Measurements from ENCODE around the gene C1RL. TPM values are rescaled to one million over a fixed set of nuclear protein-coding genes. Genes with fewer than 3 reads are reported as not detected.
"Not testable (repeated sequence)": the region's sequence is repeated elsewhere in the genome, so short reads cannot be mapped to it uniquely, and the experiment has no call there.

C1RL gene
- total RNA-seq, 1 donor from 2014 or later = 58.5 TPM

DNA sequence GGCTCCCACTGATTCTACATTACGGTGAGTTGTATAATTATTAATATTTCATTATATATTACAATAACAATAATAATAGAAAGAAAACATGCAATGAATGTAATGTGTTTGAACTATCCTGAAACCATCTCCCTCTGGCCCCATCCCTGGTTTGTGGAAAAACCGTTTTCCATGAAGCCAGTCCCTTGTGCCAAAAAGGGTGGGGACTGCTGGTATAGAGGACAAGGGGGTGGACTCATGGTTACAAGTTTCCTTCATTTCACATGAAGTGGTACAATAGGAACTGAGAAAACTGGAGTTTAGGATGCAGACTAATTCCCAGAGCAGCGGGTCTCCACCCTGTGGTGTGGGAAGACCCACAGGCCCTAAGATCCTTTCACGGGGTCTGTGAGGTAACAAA is 3.0 kb upstream of the C1RL start:
- DNase-seq (ENCODE audit: low spot score in 2 of 2, unreplicated experiment in 2 of 2) = no peak
- H3K9me3 Mint-ChIP-seq = no peaks in the 10 kb centered on the region
- no peak overlapping the region for H3K4me3 Mint-ChIP-seq
- H3K27ac Mint-ChIP-seq = no peak overlapping the region
- peaks cover 14% of the 10 kb centered on the region for H3K36me3 Mint-ChIP-seq
- TF ChIP-seq, protein P1, sequence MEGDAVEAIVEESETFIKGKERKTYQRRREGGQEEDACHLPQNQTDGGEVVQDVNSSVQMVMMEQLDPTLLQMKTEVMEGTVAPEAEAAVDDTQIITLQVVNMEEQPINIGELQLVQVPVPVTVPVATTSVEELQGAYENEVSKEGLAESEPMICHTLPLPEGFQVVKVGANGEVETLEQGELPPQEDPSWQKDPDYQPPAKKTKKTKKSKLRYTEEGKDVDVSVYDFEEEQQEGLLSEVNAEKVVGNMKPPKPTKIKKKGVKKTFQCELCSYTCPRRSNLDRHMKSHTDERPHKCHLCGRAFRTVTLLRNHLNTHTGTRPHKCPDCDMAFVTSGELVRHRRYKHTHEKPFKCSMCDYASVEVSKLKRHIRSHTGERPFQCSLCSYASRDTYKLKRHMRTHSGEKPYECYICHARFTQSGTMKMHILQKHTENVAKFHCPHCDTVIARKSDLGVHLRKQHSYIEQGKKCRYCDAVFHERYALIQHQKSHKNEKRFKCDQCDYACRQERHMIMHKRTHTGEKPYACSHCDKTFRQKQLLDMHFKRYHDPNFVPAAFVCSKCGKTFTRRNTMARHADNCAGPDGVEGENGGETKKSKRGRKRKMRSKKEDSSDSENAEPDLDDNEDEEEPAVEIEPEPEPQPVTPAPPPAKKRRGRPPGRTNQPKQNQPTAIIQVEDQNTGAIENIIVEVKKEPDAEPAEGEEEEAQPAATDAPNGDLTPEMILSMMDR (IDR thresholded peaks at IDR 0.05; ENCODE audit: unreplicated experiment) = no peak
- no peaks in the 10 kb centered on the region for H3K27me3 Mint-ChIP-seq (ENCODE audit: low read depth)
- H3K4me1 Mint-ChIP-seq = peaks cover 21% of the 10 kb centered on the region

DNA sequence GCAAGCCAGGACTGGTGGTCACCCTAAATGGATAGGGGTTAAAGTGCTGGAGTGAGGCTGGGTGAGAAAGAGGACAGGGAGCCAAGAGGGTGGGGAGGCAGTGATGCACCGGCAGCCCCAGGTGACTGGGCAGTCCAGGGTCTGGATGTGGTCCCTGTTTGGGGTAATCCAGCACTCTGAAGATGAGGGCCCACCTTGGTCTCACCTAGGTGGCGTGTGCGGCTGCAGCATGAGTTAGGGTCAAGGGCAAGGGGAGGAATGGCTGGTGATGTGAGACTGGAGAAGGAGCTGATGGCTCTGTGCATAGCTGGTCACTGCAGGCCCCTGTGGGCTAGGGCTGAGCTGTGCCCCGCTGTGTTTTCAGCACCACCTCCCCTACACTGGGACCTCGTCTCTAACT is 1.6 kb upstream of the C1RL start:
- Mint-ChIP-seq H3K4me1 (peaks cover 21% of the 10 kb centered on the region), H3K27ac (no peak overlapping the region), H3K4me3 (no peak overlapping the region), H3K27me3 (ENCODE audit: low read depth) (no peaks in the 10 kb centered on the region), H3K9me3 (peaks cover 11% of the 10 kb centered on the region), H3K36me3 (peaks cover 19% of the 10 kb centered on the region)
- TF ChIP-seq, protein P1 (IDR thresholded peaks at IDR 0.05; ENCODE audit: unreplicated experiment) = no peak
- DNase-seq (ENCODE audit: low spot score in 2 of 2, unreplicated experiment in 2 of 2) = no peak

DNA sequence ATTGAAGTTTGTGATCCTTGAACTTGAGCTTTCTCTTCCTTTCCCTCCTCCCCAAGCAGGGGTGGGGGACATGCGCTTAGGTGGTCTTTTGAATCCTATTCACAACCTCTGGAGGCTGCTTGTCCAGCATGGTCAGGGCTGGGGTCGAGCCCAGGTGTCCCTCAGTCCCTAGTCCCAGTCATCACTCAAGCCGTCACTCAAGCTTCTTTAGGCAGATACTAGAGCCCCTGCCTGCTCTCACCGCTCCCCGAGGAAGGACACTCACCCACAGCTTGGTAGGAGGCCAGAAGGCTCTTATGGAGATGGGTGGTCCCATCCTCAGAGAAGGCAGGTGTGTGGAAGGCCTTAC is 532 bp upstream of the C1RL start:
- no peak for DNase-seq (ENCODE audit: low spot score in 2 of 2, unreplicated experiment in 2 of 2)
- Mint-ChIP-seq H3K4me3 (peak overlapping the region; percentile 88), H3K9me3 (peaks cover 14% of the 10 kb centered on the region), H3K27me3 (ENCODE audit: low read depth) (no peaks in the 10 kb centered on the region), H3K4me1 (peaks cover 21% of the 10 kb centered on the region), H3K27ac (peak overlapping the region; percentile 95), H3K36me3 (peaks cover 13% of the 10 kb centered on the region)
- TF ChIP-seq, protein P1 (IDR thresholded peaks at IDR 0.05; ENCODE audit: unreplicated experiment) = no peak

DNA sequence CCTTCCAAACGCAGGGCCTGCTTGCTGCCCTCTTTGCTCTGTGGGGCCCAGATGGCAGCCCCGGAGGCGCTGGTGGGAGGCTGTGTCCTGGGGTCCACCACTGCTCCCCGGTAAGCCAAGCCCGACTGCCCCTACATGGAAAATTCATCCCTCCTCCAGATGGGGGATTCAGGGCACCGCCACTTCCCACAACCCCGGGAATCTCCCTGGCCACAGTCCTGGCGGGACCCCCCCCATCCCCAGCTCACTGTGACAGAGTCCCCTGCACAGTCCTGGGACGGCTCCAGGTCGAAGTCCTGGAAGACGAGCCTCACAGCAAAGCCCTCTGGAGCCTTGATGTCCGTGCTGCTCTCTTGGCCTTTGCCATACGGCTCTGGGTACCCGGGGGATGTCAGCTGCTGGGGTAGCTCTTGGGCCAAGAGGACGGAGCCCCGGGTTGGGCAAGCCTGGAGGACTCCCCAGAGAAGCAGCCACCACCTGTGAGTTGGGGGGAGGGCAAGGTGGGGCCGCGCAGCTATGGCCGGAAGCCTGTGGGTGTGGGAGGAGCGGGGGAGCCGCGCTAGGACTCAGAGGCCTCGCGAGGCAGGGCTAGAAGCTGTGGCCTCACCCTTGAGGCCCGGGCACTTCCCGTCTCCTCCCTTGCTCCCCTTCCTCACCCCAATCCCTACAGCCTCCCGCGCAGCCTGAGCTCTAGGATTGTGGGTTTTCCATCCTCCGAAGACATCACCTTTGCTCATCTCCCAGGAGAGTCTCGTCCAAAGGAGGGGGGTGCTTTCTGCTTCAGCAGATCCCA is 815 bp downstream of the C1RL start:
- H3K36me3 Mint-ChIP-seq = peaks cover 18% of the 10 kb centered on the region
- H3K9me3 Mint-ChIP-seq = peaks cover 14% of the 10 kb centered on the region
- peak overlapping the region; percentile 93 for H3K27ac Mint-ChIP-seq
- H3K27me3 Mint-ChIP-seq (ENCODE audit: low read depth) = no peaks in the 10 kb centered on the region
- H3K4me1 Mint-ChIP-seq = peaks cover 17% of the 10 kb centered on the region
- TF ChIP-seq, protein P1 (IDR thresholded peaks at IDR 0.05; ENCODE audit: unreplicated experiment) = no peak
- peak overlapping the region; percentile 88 for H3K4me3 Mint-ChIP-seq
- DNase-seq (ENCODE audit: low spot score in 2 of 2, unreplicated experiment in 2 of 2) = peak; percentile 18 to 67

DNA sequence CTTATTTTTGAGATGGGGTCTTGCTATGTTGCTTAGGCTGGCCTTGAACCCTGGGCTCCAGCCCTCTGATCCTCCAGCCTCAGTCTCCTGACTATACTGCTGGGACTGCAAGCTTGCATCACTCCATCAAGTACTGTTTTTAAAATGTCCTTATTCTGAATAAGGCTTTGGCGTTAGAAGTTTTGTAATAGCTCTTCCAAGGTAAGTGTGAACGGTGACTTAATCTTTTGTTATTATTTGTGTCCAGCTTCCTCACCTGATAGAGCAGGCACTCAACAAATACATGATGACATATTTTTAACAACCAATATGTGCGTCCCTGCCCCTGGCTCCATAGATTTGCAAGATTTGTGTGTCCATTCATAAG is 1.4 kb downstream of the C1RL start:
- Mint-ChIP-seq H3K9me3 (peaks cover 14% of the 10 kb centered on the region), H3K4me3 (peak overlapping the region; percentile 88), H3K27ac (peak overlapping the region; percentile 93), H3K27me3 (ENCODE audit: low read depth) (no peaks in the 10 kb centered on the region), H3K4me1 (peaks cover 16% of the 10 kb centered on the region), H3K36me3 (peaks cover 18% of the 10 kb centered on the region)
- TF ChIP-seq, protein P1 (IDR thresholded peaks at IDR 0.05; ENCODE audit: unreplicated experiment) = no peak
- no peak for DNase-seq (ENCODE audit: low spot score in 2 of 2, unreplicated experiment in 2 of 2)

DNA sequence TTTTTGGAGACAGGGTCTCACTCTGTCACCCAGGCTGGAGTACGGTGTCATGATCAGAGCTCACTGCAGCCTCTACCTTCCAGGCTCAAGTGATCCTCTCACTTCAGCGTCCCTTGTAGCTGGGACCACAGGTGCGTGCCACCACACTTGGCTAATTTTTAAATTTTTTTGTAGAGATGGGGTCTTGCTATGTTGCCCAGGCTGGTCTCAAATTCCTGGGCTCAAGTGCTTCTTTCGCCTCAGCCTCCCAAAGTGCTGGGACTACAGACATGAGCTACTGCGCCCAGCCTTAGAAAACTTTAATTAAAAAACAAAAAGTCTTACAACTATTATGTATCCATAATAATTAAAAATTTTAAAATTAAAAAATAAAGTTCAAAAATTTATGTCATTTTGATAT is 1.8 kb downstream of the C1RL start:
- Mint-ChIP-seq H3K36me3 (peaks cover 18% of the 10 kb centered on the region), H3K4me3 (peak overlapping the region; percentile 13), H3K4me1 (peaks cover 16% of the 10 kb centered on the region), H3K9me3 (peaks cover 14% of the 10 kb centered on the region)
- not testable (repeated sequence) for DNase-seq (ENCODE audit: low spot score in 2 of 2, unreplicated experiment in 2 of 2); H3K27me3 Mint-ChIP-seq (ENCODE audit: low read depth); H3K27ac Mint-ChIP-seq

Measured in mesothelial cell of epicardium (in vitro differentiated cells).